ENCODE data around the gene CDKN3. TPM values are rescaled to one million over a fixed set of nuclear protein-coding genes. Genes with fewer than 3 reads are reported as not detected.
A peak's percentile ranks its signal among the peaks of the same experiment; 100 is the strongest.
"Not testable (repeated sequence)": the region's sequence is repeated elsewhere in the genome, so short reads cannot be mapped to it uniquely, and the experiment has no call there.

Gene CDKN3
- total and polyA plus RNA-seq, 8 donors, result 1.8 to 20.8 (median 6.2) TPM; not detected in 2

GRCh38 chr14:54438703-54439102 lies 41.9 kb downstream of the CDKN3 start:
- 84 to 95% (median 89%) methylated on average over 4 of the region's 4 CpGs for WGBS, 5 donors
- peaks cover 14 to 68% (median 44%) of the 10 kb centered on the region in 4 donors for H3K4me1 ChIP-seq
- no peak for TF ChIP-seq POLR2AphosphoS5 (IDR thresholded peaks at IDR 0.05)
- TF ChIP-seq CTCF (IDR thresholded peaks at IDR 0.05), result no peak
- no peak for TF ChIP-seq POLR2A (IDR thresholded peaks at IDR 0.05)
- TF ChIP-seq EP300 (IDR thresholded peaks at IDR 0.05), result no peak
- no peaks in the 10 kb centered on the region for H3K9me3 ChIP-seq
- H3K27ac ChIP-seq, result no peak overlapping the region
- no peak for DNase-seq
- H3K36me3 ChIP-seq, result peaks cover 0 to 4% (median 0%) of the 10 kb centered on the region in 4 donors
- no peaks in the 10 kb centered on the region for H3K27me3 ChIP-seq
- intact Hi-C loops (cut with DNase I; ENCODE audit: low total_unique reads), result no loop called here
- H3K4me3 ChIP-seq, result no peak overlapping the region

- intact Hi-C loops (cut with DNase I; ENCODE audit: low total_unique reads), result no loop called here
- Histone ChIP-seq H3K36me3 (no peaks in the 10 kb centered on the region), H3K27ac (peak overlapping the region in 2 of 5 donors; percentile 96 to 99), H3K4me1 (peaks cover 14 to 55% (median 41%) of the 10 kb centered on the region in 4 donors), H3K9me3 (no peaks in the 10 kb centered on the region), H3K27me3 (peaks cover 0 to 3% (median 0%) of the 10 kb centered on the region in 3 donors), H3K4me3 (peak overlapping the region; percentile 63 to 85 (median 74))
- TF ChIP-seq EP300 (IDR thresholded peaks at IDR 0.05), result no peak
- no peak for TF ChIP-seq POLR2AphosphoS5 (IDR thresholded peaks at IDR 0.05)
- no peak for TF ChIP-seq CTCF (IDR thresholded peaks at IDR 0.05)
- no peak for TF ChIP-seq POLR2A (IDR thresholded peaks at IDR 0.05)
- no peak for DNase-seq
- WGBS, 5 donors, result 48 to 66% (median 62%) methylated on average over 7 of the region's 7 CpGs
These were observed 43.2 kb downstream of the CDKN3 start for GRCh38 chr14:54440037-54440436.

- Histone ChIP-seq H3K27me3 (peaks cover 0 to 3% (median 0%) of the 10 kb centered on the region in 3 donors), H3K9me3 (no peaks in the 10 kb centered on the region), H3K4me1 (peaks cover 14 to 53% (median 38%) of the 10 kb centered on the region in 4 donors), H3K27ac (peak overlapping the region; percentile 87 to 99 (median 96)), H3K36me3 (no peaks in the 10 kb centered on the region), H3K4me3 (peak overlapping the region; percentile 63 to 85 (median 74))
- 0 to 4% (median 1%) methylated on average over 5 of the region's 5 CpGs for WGBS, 5 donors
- no peak for TF ChIP-seq EP300 (IDR thresholded peaks at IDR 0.05)
- intact Hi-C loops (cut with DNase I; ENCODE audit: low total_unique reads), result no loop called here
- DNase-seq, result no peak
These were observed 43.7 kb downstream of the CDKN3 start for GRCh38 chr14:54440476-54440872.

GRCh38 chr14:54440873-54441868 lies 44.4 kb downstream of the CDKN3 start, which contains the start of gene CNIH1:
TSS of gene CNIH1 (minus strand) at chr14:54441374. CDS start at chr14:54441327, 47 bp downstream.
- intact Hi-C loops (cut with DNase I; ENCODE audit: low total_unique reads), result no loop called here
- DNase-seq, result peak; percentile 93 to 98

GRCh38 chr14:54442961-54443360 lies 46.2 kb downstream of the CDKN3 start:
- H3K27me3 ChIP-seq; DNase-seq; H3K36me3 ChIP-seq; intact Hi-C loops (cut with DNase I; ENCODE audit: low total_unique reads); H3K4me3 ChIP-seq; H3K27ac ChIP-seq; H3K9me3 ChIP-seq: not testable (repeated sequence)
- WGBS, 5 donors, result 93 to 100% (median 97%) methylated on average over 8 to 16 of the region's 23 CpGs
- peaks cover 14 to 51% (median 32%) of the 10 kb centered on the region in 4 donors for H3K4me1 ChIP-seq

More at GRCh38 chr14:54440873-54441868, 44.4 kb downstream of the CDKN3 start, which contains the start of gene CNIH1:
- H3K4me1 ChIP-seq, result peaks cover 14 to 53% (median 39%) of the 10 kb centered on the region in 4 donors
- peaks cover 0 to 3% (median 0%) of the 10 kb centered on the region in 3 donors for H3K27me3 ChIP-seq
- H3K36me3 ChIP-seq, result no peaks in the 10 kb centered on the region
- no peaks in the 10 kb centered on the region for H3K9me3 ChIP-seq
- 0% methylated on average over 54 to 100 of the region's 100 CpGs for WGBS, 5 donors
- peak within 1 kb of the TSS; percentile 87 to 99 (median 96) for H3K27ac ChIP-seq
- peak within 1 kb of the TSS; percentile 63 to 85 (median 74) for H3K4me3 ChIP-seq
- TF ChIP-seq EP300 (IDR thresholded peaks at IDR 0.05) (no peak), POLR2AphosphoS5 (IDR thresholded peaks at IDR 0.05) (peak; percentile 61 to 92 (median 72)), POLR2A (IDR thresholded peaks at IDR 0.05) (no peak), CTCF (IDR thresholded peaks at IDR 0.05) (peak in 5 of 7 experiments; percentile 86 to 94 (median 93))

Data from stomach (tissue), 9 donors.